Endometrial microvascular endothelial cells (primary cell): Measurements from ENCODE around the gene NXPE4. TPM values are rescaled to one million over a fixed set of nuclear protein-coding genes. Genes with fewer than 3 reads are reported as not detected.

Experiments used
- in situ Hi-C: cut with HindIII; loops from 2 replicates; pipeline ENCODE4 v1.10.0; 2017; ENCODE audit warnings: low sequenced_read_pairs, low pct_unique_long_range_greater_than_20kb; ENCODE audit errors: inconsistent ontology term
- total RNA-seq: library from RNA; depleted of rRNA; stranded (reverse); fragments of >200 nt; gene quantifications from one replicate; pipeline ENCODE4 v1.2.3, GENCODE V29; 2015; ENCODE audit errors: inconsistent ontology term

The NXPE4 gene
- total RNA-seq, 1 donor from 2014 or later = not detected

DNA sequence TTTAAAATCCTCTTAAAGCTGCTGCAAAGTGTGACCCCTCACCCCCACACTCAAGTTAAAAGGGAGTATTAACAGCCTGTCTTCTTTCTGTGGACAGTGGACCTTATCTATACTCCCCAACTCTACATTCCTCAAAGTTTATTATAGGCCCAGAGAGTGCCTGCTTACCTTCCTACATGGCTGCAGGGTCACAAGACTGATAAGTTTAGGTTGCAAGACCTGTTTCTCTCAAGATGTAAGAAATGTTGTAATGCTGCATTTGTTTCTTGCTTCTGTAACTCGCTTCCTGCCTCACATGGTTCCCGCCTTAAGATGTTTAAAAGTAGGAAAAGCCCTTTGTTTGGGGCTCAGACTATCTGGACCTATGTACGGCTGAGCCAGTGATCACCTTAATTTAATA, 25.8 kb downstream of the NXPE4 start:
- in situ Hi-C loops = no loop called here

DNA sequence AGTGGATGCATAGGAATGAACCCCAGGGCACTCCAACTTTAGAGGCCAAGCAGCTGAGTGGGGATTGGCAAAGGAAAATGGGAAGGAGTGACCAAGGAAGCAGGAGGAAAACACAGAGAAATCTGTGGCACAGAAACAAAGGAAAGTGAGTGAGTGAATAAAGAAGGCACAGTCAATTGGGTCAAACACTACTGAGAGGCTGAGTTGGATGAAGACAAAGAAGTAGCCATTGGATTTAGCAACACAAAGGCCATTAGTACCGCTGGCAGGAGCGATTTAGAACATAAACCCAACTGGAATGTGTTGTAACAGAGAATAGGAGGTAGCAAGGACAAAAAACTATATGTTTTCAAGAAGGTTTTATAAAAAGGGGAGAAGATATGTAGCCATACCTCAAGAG, 29.3 kb downstream of the NXPE4 start:
- in situ Hi-C loops = no loop called here

DNA sequence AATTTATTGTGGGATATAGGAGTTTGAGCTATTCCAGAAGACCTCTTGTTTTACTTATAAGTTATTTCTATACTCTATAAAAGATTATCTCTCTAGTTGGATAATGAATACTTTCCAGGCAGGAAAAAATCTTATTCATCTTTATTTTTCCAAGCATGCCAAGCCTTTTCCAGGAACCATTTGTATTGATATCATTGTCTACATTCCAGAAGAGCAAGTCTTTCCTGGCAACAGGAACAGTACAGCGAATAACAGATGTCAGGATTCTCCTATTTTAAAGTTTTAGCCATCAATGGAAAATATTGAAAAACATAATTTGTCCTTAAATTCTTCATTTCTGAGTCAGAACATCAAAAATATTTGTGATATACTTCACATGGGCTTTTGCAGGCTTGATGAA, 30.8 kb downstream of the NXPE4 start:
- in situ Hi-C loops = no loop called here

DNA sequence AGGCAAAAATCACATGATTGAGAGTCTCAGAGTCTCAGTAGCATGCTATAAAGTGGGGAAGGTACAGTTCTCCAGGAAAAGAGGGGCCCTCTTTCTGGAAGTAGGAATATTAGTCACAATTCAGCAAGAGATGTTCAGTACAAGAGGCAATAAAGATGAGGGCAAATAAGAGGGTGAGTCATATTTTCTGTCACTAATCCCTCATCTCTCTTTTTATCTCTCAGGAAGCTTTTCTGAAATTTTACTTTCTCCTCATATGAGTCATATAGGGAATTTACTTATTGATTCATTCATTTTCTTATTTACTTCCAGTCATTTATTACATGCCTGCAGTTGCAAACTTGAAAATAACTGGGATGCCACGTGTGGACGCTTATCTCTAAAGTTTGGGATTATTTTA, 32.5 kb downstream of the NXPE4 start:
- in situ Hi-C loops = no loop called here

- in situ Hi-C loops = no loop called here
Observed at GRCh38 chr11:114562166-114562916, 33.2 kb downstream of the NXPE4 start.

DNA sequence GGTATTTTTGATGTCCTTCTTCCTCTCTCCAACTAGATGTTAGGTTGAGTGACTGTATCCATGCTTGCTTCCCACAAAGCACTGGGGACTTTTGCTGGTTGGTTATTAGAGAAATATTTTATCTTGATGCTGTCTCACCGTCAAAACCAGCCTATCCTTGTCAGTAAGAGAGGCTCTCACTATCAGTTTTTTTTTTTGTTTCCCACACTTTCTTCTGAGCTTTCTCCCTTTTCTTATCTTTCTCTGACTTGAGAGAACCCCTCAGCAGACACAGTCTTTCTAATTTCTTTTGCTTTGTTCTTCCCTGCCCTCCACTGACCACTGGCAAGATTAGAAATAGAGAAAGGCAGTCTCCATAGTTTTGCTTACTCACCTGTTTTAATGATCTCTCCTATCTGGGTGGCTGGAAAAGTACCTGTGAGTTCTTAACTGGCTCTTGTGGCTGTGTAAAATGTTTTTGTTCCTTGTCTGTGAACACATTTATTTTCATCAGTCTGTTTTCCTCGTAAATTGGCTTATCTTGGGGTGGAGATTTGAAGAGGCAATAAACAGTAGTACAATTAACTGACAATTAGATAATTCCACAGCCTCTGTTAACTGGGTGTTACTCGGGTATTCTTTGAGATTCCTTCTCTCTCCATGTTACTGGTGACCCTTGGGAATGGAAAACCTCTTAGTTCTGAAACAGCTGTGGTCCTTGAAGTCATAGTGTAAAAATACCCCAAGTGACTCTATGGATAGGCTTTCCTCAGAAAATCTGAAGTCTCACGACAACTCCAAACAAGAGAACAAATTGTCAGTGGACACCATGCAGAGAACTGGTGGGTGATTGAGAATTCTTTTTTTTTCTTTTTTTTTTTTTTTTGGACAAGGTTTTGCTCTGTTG, 35.9 kb downstream of the NXPE4 start, which contains the start of gene NXPE1:
TSS of gene NXPE1 (minus strand) at position 457 of the 886 bp plus-strand sequence. CDS start 8,680 bp downstream, outside the sequence.
- in situ Hi-C loops = no loop called here

DNA sequence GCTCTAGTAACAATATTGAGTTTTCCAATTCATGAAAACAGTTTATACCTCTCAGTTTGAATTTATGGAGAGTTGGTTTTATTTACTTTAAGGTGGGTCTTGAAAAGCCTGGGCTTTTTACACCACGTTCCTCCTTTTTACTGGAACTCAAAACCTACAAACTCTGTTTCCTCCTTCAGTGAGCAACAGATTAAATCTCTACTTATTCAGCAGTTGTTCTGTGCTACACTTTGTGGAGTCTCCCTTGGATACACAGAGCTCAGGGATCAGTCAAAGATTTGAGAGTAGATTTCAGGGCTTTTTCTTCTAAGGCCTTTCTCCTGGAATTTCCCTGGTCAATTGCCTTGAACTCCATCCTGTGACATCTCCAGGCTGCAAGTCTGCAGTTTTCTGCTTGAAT, 39.5 kb downstream of the NXPE4 start:
- in situ Hi-C loops = no loop called here

DNA sequence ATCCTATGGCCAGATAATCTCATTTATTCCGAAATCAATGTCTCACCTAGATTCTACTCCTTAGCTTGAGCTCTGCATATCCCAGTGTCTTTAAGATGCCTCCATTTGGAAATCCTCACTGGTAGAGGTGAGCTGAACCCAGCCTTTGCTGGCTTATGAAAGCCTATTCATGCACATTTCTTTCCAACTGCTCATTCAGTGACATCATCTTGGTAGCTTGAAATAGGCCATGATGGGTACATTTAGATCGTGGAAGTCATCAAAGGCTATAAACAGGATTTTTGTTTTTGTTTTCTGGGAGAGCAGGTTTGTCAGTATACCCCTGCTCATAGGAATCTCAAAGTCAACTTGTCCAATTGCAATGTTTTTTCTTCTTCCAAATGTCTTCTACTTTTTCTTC, 41.9 kb downstream of the NXPE4 start:
- in situ Hi-C loops = no loop called here

GRCh38 chr11:114551060-114551459, 44.5 kb downstream of the NXPE4 start:
- in situ Hi-C loops = no loop called here

DNA sequence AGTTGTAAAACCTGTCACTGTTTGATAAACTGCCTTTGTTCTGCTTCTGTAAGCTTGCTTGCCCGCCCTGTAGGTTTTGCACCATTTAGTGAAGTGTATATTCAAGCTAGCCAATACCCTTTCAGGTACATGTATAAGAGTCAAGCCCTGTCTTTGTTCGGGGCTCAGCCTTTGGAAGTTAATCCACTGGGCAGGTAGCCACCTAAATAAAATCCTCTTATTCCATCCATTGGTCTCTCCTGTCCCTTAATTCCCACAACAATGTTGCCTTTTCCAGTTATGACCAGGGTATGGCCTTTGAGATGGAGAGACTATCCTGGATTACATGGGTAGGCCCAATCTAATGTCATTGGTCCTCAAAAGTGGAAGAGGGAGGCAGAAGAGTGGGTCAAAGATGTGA, 69.9 kb downstream of the NXPE4 start:
- in situ Hi-C loops = no loop called here

- in situ Hi-C loops = no loop called here
Observed at GRCh38 chr11:114524122-114524521, 71.5 kb downstream of the NXPE4 start.

GRCh38 chr11:114522818-114523217, 72.8 kb downstream of the NXPE4 start:
- in situ Hi-C loops = no loop called here

Other genes with a start within 250 kb of the NXPE4 start
- gene C11orf71, start 195.3 kb downstream of the NXPE4 start, total RNA-seq = 3.8 TPM
- gene RBM7, start 195.1 kb downstream of the NXPE4 start, total RNA-seq = 26.5 TPM
- 161 TPM for gene REXO2, start 156.3 kb downstream of the NXPE4 start, total RNA-seq
- not detected for gene NXPE1, start 35.9 kb downstream of the NXPE4 start, total RNA-seq
- gene NXPE2, start 82.7 kb upstream of the NXPE4 start, total RNA-seq = not detected